Measurements from ENCODE around the gene ACER3. TPM values are rescaled to one million over a fixed set of nuclear protein-coding genes. Genes with fewer than 3 reads are reported as not detected.

Gene ACER3
- total RNA-seq, 4 donors from 2014 or later: 6.5 to 58.9 (median 27.4) TPM

DNA sequence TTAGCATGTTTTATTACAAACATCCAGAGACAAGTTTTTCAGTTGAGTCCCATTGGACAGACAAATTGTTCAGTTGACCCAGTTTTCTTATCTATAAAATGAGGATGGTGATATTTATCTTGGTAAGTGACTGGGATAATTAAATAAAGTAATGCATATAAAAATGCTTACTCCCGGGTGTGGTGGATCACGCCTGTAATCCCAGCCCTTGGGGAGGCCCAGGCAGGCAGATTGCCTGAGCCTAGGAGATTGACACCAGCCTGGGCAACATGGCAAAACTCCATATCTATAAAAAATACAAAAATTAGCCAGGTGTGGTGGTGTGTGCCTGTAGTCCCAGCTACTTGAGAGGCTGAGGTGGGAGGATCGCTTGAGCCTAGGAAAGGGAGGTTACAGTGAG is 15.6 kb upstream of the ACER3 start:
- no peak overlapping the region for H3K4me3 ChIP-seq
- H3K27ac ChIP-seq: no peak overlapping the region
- no peak for DNase-seq
- no peaks in the 10 kb centered on the region for H3K27me3 ChIP-seq
- H3K4me1 ChIP-seq: no peaks in the 10 kb centered on the region
- H3K36me3 ChIP-seq: no peaks in the 10 kb centered on the region
- TF ChIP-seq, protein P1, sequence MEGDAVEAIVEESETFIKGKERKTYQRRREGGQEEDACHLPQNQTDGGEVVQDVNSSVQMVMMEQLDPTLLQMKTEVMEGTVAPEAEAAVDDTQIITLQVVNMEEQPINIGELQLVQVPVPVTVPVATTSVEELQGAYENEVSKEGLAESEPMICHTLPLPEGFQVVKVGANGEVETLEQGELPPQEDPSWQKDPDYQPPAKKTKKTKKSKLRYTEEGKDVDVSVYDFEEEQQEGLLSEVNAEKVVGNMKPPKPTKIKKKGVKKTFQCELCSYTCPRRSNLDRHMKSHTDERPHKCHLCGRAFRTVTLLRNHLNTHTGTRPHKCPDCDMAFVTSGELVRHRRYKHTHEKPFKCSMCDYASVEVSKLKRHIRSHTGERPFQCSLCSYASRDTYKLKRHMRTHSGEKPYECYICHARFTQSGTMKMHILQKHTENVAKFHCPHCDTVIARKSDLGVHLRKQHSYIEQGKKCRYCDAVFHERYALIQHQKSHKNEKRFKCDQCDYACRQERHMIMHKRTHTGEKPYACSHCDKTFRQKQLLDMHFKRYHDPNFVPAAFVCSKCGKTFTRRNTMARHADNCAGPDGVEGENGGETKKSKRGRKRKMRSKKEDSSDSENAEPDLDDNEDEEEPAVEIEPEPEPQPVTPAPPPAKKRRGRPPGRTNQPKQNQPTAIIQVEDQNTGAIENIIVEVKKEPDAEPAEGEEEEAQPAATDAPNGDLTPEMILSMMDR (IDR thresholded peaks at IDR 0.05): no peak
- TF ChIP-seq POLR2A (IDR thresholded peaks at IDR 0.05): no peak
- no peaks in the 10 kb centered on the region for H3K9me3 ChIP-seq
- intact Hi-C loops (cut with DNase I; ENCODE audit: low total_unique reads): no loop called here

DNA sequence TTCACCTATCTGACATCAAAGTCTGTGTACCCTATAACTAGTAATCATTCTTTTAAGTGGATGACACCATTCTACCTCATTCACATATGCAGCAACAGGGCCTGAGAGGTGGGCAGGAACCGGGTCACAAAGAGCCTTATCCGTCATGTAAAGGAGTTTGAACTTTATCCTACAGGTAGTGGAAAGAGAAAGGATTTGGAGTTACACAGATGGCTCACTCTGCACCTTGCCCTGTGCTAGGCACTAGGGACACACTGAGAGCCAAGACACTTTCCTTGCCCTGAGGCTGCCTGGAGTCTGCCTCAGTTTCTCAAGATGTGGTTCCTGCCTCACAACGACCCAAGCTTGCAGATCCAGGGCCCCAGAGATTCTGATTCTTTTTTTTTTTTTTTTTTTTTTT is 14.3 kb upstream of the ACER3 start:
- intact Hi-C loops (cut with DNase I; ENCODE audit: low total_unique reads): no loop called here

DNA sequence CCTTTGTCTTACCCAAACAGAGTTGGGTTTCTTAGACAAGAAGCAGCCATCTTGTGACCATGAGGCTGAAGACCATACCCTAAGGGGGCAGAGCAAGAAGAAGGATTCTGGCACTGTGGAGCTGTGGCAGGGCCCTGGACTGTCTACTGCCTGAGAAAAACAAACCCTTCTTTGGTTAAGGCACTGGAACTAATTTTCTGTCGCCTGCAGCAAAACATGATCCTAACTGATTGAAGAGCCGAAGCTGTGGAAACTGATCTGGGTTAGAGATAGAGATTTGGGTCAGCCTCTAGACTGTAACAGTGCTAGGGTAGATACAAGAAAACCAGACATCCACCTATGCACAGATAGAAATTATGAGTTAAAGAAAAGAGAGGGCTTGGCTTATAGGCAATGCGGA is 11.3 kb upstream of the ACER3 start:
- TF ChIP-seq POLR2A (IDR thresholded peaks at IDR 0.05): no peak
- TF ChIP-seq, protein P1 (IDR thresholded peaks at IDR 0.05): no peak
- H3K27ac ChIP-seq: no peak overlapping the region
- intact Hi-C loops (cut with DNase I; ENCODE audit: low total_unique reads): no loop called here
- DNase-seq: no peak
- no peaks in the 10 kb centered on the region for H3K4me1 ChIP-seq
- no peak overlapping the region for H3K4me3 ChIP-seq
- no peaks in the 10 kb centered on the region for H3K36me3 ChIP-seq
- no peaks in the 10 kb centered on the region for H3K27me3 ChIP-seq
- no peaks in the 10 kb centered on the region for H3K9me3 ChIP-seq

More for the DNA sequence above, 14.3 kb upstream of the ACER3 start:
- Histone ChIP-seq H3K27me3 (no peaks in the 10 kb centered on the region), H3K9me3 (no peaks in the 10 kb centered on the region), H3K4me3 (no peak overlapping the region), H3K36me3 (no peaks in the 10 kb centered on the region), H3K27ac (no peak overlapping the region), H3K4me1 (no peaks in the 10 kb centered on the region)
- no peak for TF ChIP-seq POLR2A (IDR thresholded peaks at IDR 0.05)
- TF ChIP-seq, protein P1 (IDR thresholded peaks at IDR 0.05): no peak
- DNase-seq: no peak

DNA sequence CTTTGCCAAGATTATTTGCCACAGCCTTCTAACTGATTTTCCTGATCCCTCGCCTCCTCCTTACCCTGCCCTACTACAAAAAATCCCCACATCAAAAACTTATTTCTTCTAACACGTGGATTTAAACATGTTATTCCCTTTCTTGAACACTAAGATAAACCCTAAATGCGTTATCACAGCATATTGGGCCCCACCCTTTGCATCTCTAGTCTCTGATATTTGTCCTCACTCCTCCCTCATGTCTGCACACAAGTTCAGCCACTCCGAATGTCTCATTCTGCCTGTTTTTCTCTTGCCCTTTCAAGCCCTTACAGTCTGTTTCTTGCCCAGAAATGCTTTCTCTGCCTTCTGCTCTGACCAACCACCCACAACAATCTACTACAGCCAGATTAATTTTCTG is 10.6 kb upstream of the ACER3 start:
- DNase-seq: no peak
- no peaks in the 10 kb centered on the region for H3K27me3 ChIP-seq
- H3K36me3 ChIP-seq: no peaks in the 10 kb centered on the region
- no peak for TF ChIP-seq POLR2A (IDR thresholded peaks at IDR 0.05)
- TF ChIP-seq, protein P1 (IDR thresholded peaks at IDR 0.05): no peak
- no peak overlapping the region for H3K4me3 ChIP-seq
- H3K9me3 ChIP-seq: no peaks in the 10 kb centered on the region
- H3K4me1 ChIP-seq: no peaks in the 10 kb centered on the region
- intact Hi-C loops (cut with DNase I; ENCODE audit: low total_unique reads): no loop called here
- no peak overlapping the region for H3K27ac ChIP-seq

DNA sequence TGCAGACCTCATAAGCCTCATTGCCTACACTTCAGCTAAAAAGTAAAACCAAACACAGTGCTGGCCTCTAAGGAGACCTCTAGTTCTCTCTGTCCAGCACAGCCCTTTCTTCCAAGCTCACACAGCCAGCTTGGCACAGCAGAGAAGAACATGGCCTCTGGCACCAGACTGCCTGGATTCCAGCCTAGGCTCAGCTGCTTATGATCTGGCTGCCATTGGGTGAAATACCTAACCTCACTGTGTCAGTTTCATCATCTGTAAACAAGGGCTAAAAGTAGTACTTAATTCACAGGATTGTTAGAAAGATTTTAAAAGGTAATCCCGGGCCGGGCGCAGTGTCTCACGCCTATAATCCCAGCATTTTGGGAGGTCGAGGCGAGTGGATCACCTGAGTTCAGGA is 9.9 kb upstream of the ACER3 start:
- H3K27ac ChIP-seq: no peak overlapping the region
- intact Hi-C loops (cut with DNase I; ENCODE audit: low total_unique reads): no loop called here
- H3K4me3 ChIP-seq: no peak overlapping the region
- no peak for TF ChIP-seq POLR2A (IDR thresholded peaks at IDR 0.05)
- TF ChIP-seq, protein P1 (IDR thresholded peaks at IDR 0.05): no peak
- no peaks in the 10 kb centered on the region for H3K36me3 ChIP-seq
- no peaks in the 10 kb centered on the region for H3K27me3 ChIP-seq
- H3K4me1 ChIP-seq: no peaks in the 10 kb centered on the region
- DNase-seq: peak in 1 of 2 donors; percentile 25
- H3K9me3 ChIP-seq: no peaks in the 10 kb centered on the region
